Neutrophil (primary cell): Measurements from ENCODE around the gene SVIP.

Source experiments
- H3K27ac ChIP-seq: fragments of 200-600 bp; sonication (generic); 2 replicates; pipeline ENCODE4 v1.5.1; 2016; ENCODE audit warnings: mild to moderate bottlenecking, moderate library complexity
- H3K27me3 ChIP-seq: fragments of 200-600 bp; sonication (generic); 2 replicates; pipeline ENCODE4 v1.6.0; 2016; ENCODE audit warnings: mild to moderate bottlenecking
- H3K36me3 ChIP-seq: fragments of 200-600 bp; sonication (generic); 2 replicates; pipeline ENCODE4 v1.5.1; 2017
- H3K4me1 ChIP-seq, 2 experiments: fragments of 200-600 bp in 1 of 2; sonication (generic) in 1 of 2; 1 replicate in 1 of 2; 2 replicates in 1 of 2; pipeline versions ENCODE4 v1.5.1 to v1.6.1; 2013 to 2016; ENCODE audit warnings: low read depth in 1 of 2, low read length in 1 of 2, mild to moderate bottlenecking in 1 of 2, moderate library complexity in 1 of 2; ENCODE audit not compliant: control insufficient read depth in 1 of 2, insufficient read depth in 1 of 2
- H3K4me3 ChIP-seq, 2 experiments: fragments of 200-600 bp in 1 of 2; sonication (generic) in 1 of 2; 1 replicate in 1 of 2; 2 replicates in 1 of 2; pipeline ENCODE4 v1.5.1; 2013 to 2016; ENCODE audit warnings: low read depth in 1 of 2, low read length in 1 of 2, mild to moderate bottlenecking in 1 of 2, moderate library complexity in 1 of 2
- H3K9me3 ChIP-seq: fragments of 200-600 bp; sonication (generic); 2 replicates; pipeline ENCODE4 v1.5.1; 2016
- TF ChIP-seq, protein P1 (sequence below): fragments of 200-600 bp; sonication (generic); IDR thresholded peaks from 2 replicates; pipeline ENCODE4 v1.5.1; 2016; ENCODE audit warnings: antibody characterized with exemption

SVIP gene

DNA sequence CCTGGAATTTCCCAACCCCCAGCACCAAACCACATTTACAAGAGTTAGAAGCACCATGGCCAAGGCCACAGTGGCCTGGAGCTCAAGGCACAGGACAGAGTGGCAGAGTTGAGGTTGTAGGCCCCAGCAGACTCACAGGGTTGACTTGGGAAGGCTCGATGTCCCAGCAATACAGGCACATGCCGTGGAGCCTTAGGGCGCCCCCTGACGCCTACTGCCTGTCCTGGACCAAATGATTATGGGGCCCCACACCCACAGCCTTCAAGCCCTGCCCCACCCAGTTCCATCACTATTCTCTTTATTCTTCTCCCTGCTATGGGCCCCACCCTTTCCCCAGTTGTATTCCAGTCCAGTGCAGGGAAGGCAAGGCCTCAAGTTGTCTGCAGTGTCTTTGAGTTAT lies 30.6 kb upstream of the SVIP start, which contains the start of gene CCDC179:
TSS of gene CCDC179 (minus strand) at position 234 of the 400 bp plus-strand sequence. CDS start at position 181, 53 bp downstream.
- Histone ChIP-seq H3K36me3 (no peaks in the 10 kb centered on the region), H3K27ac (no peak within 1 kb of the TSS), H3K9me3 (no peaks in the 10 kb centered on the region), H3K4me1 (no peaks in the 10 kb centered on the region), H3K27me3 (no peaks in the 10 kb centered on the region), H3K4me3 (no peak within 1 kb of the TSS)
- TF ChIP-seq, protein P1, sequence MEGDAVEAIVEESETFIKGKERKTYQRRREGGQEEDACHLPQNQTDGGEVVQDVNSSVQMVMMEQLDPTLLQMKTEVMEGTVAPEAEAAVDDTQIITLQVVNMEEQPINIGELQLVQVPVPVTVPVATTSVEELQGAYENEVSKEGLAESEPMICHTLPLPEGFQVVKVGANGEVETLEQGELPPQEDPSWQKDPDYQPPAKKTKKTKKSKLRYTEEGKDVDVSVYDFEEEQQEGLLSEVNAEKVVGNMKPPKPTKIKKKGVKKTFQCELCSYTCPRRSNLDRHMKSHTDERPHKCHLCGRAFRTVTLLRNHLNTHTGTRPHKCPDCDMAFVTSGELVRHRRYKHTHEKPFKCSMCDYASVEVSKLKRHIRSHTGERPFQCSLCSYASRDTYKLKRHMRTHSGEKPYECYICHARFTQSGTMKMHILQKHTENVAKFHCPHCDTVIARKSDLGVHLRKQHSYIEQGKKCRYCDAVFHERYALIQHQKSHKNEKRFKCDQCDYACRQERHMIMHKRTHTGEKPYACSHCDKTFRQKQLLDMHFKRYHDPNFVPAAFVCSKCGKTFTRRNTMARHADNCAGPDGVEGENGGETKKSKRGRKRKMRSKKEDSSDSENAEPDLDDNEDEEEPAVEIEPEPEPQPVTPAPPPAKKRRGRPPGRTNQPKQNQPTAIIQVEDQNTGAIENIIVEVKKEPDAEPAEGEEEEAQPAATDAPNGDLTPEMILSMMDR, result no peak

DNA sequence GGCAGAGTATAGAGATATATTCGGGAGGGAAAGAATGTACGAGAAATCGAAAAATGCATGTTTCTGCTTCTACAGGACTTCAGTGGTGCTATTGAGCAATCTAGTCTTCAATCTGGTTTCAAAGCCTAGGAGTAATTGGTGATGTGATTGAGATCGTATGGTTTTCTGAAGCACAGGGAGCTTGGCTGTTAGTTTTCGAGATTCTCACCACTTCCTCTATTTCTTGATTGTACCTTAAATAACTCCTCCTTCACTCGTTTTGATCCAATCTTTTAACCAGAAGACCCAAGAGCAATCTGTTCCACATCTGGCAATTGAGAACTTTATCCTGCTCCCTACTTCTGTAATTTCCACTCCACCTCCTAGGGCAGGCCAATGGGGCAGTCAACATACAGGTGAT lies 30.2 kb upstream of the SVIP start:
- H3K36me3 ChIP-seq, result no peaks in the 10 kb centered on the region
- H3K27me3 ChIP-seq, result no peaks in the 10 kb centered on the region
- no peak overlapping the region for H3K4me3 ChIP-seq
- H3K9me3 ChIP-seq, result no peaks in the 10 kb centered on the region
- H3K4me1 ChIP-seq, result no peaks in the 10 kb centered on the region
- TF ChIP-seq, protein P1, result no peak
- H3K27ac ChIP-seq, result no peak overlapping the region

DNA sequence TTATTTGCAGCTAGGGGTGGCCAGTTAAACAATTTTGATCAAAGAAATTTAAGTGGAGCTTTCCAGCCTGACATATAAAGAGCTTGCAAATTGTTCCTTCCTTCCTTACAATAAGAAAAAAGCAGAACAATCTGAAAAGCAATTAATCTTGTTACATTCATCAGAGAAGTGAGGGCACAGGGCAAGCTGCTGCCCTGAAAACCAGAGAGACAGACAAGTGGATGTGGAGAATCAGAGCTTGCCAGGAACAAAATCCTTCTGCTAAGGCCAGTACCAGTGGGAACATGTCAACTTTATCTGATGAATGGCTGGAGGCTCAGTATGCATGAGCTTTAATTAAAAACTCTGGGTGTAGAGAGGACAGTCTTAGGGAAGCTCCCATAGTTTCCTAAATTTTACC lies 21.9 kb upstream of the SVIP start:
- Histone ChIP-seq H3K36me3 (no peaks in the 10 kb centered on the region), H3K27me3 (no peaks in the 10 kb centered on the region), H3K4me1 (no peaks in the 10 kb centered on the region), H3K9me3 (no peaks in the 10 kb centered on the region), H3K4me3 (no peak overlapping the region), H3K27ac (no peak overlapping the region)
- TF ChIP-seq, protein P1, result no peak

DNA sequence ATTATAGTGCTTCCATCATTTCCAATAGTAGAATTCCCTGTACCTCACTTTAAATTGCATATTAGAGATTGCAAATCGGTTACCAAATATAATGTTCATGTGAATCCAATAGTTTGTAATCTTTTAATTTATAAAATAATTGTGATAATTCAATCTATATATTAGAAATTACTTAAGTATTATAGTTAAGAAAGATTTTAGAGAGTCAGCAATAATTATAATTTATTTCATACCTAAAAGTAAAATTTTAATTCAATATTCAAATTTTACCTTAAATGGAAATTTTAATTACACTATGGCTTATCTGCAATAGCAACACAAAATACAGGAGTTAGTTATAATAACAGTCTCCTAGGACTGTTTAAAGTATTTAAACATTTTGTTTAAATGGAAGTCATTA lies 17.1 kb upstream of the SVIP start:
- no peaks in the 10 kb centered on the region for H3K27me3 ChIP-seq
- no peaks in the 10 kb centered on the region for H3K9me3 ChIP-seq
- H3K4me1 ChIP-seq, result no peaks in the 10 kb centered on the region
- H3K27ac ChIP-seq, result no peak overlapping the region
- H3K36me3 ChIP-seq, result no peaks in the 10 kb centered on the region
- TF ChIP-seq, protein P1, result no peak
- H3K4me3 ChIP-seq, result no peak overlapping the region

DNA sequence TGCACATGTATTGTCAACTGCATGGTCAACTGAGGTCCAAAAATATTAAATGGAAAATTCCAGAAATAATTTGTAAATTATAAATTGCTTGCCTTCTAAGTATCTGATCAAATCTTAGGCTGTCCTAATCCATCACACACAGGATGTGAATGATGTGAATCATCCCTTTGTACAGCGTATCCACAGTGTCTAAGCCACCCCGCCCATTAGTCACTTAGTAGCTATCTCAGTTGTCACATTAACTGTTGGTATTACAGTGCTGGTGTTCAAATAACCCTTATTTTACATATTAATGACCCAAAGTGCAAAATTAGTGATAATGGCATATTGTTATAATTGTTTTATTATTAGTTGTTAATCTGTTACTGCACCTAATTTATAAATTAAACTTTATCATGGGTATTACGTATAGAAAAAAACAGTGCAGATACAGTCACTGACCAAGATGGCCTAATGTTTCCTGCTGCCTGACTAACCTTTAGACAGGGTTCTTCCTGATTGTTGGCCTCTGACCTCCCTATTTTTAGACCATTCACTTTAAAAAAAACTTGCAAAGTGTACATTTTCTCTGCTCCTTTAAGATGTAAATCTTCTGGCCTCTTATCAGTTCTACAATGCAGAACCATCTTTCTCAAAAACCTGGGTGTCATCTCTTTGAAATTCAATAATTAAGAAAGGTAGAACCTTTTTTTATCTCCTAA lies 2.9 kb upstream of the SVIP start:
- no peak overlapping the region for H3K27ac ChIP-seq
- H3K36me3 ChIP-seq, result no peaks in the 10 kb centered on the region
- H3K4me1 ChIP-seq, result peaks cover 18 to 24% of the 10 kb centered on the region in 2 experiments
- TF ChIP-seq, protein P1, result no peak
- H3K4me3 ChIP-seq, result no peak overlapping the region
- no peaks in the 10 kb centered on the region for H3K27me3 ChIP-seq
- no peaks in the 10 kb centered on the region for H3K9me3 ChIP-seq
